PC-9 (cell line): Measurements from ENCODE around the gene SDCCAG8. TPM values are rescaled to one million over a fixed set of nuclear protein-coding genes. Genes with fewer than 3 reads are reported as not detected.

Experiments used
- BruUV-seq: library from RNA; stranded (reverse); fragments of 400-500 nt; replicated peaks from 2 replicates; lab custom pipeline; 2021; lab: Mats Ljungman, UMichigan
- CTCF ChIA-PET: fragments of 300-600 bp; sonication (Branson Sonifier 250); formaldehyde crosslinking; loops from one replicate; lab custom pipeline; 2022; ENCODE audit warnings: antibody characterized with exemption; lab: Charles Lee
- POLR2A ChIA-PET: fragments of 300-600 bp; sonication (Branson Sonifier 250); formaldehyde crosslinking; loops from one replicate; lab custom pipeline; 2022; ENCODE audit warnings: antibody characterized with exemption; ENCODE audit not compliant: unreplicated experiment; lab: Charles Lee
- DNase-seq, 2 experiments: peaks; one replicate each; pipeline versions ENCODE4 v3.0.0 to v3.0.0-alpha.2; 2015 to 2022; ENCODE audit warnings: mixed read lengths in 1 of 2
- H2AFZ ChIP-seq: fragments of 200-600 bp; sonication (generic); 2 replicates; pipeline ENCODE4 v1.8.1; 2017; ENCODE audit warnings: antibody characterized with exemption
- H3F3A ChIP-seq: fragments of 200-600 bp; sonication (generic); 2 replicates; pipeline ENCODE4 v1.8.1; 2017; ENCODE audit warnings: antibody characterized with exemption, mild to moderate bottlenecking, low read depth; ENCODE audit not compliant: insufficient read depth
- H3K27ac ChIP-seq: fragments of 200-600 bp; sonication (generic); 2 replicates; pipeline ENCODE4 v1.6.1; 2016; ENCODE audit warnings: mixed run types
- H3K27me3 ChIP-seq: fragments of 200-600 bp; sonication (generic); 2 replicates; pipeline ENCODE4 v1.6.1; 2016; ENCODE audit warnings: low read depth, mixed run types; ENCODE audit not compliant: insufficient read depth
- H3K36me3 ChIP-seq: fragments of 200-600 bp; sonication (generic); 2 replicates; pipeline ENCODE4 v1.6.1; 2016; ENCODE audit warnings: low read depth, mixed run types
- H3K4me1 ChIP-seq: fragments of 200-600 bp; sonication (generic); replicated peaks from 2 replicates; pipeline ENCODE4 v1.6.1; 2016; ENCODE audit warnings: mixed run types; ENCODE audit not compliant: insufficient read depth
- H3K4me2 ChIP-seq: fragments of 200-600 bp; sonication (generic); 2 replicates; pipeline ENCODE4 v1.6.1; 2017; ENCODE audit warnings: mixed run types
- H3K4me3 ChIP-seq: fragments of 200-600 bp; sonication (generic); 2 replicates; pipeline ENCODE4 v1.6.1; 2016; ENCODE audit warnings: mixed run types
- H3K79me2 ChIP-seq: fragments of 200-600 bp; sonication (generic); 2 replicates; pipeline ENCODE4 v1.6.1; 2017; ENCODE audit warnings: low read depth, mixed run types
- H3K9me2 ChIP-seq: fragments of 200-600 bp; sonication (generic); 2 replicates; pipeline ENCODE4 v1.8.1; 2017; ENCODE audit warnings: mild to moderate bottlenecking; ENCODE audit not compliant: insufficient read depth
- H3K9me3 ChIP-seq: fragments of 200-600 bp; sonication (generic); 2 replicates; pipeline ENCODE4 v1.8.1; 2016; ENCODE audit warnings: low read depth; ENCODE audit not compliant: insufficient read depth
- H4K20me1 ChIP-seq: fragments of 200-600 bp; sonication (generic); 2 replicates; pipeline ENCODE4 v1.8.1; 2017; ENCODE audit not compliant: insufficient read depth
- EZH2 ChIP-seq: fragments of 200-600 bp; sonication (generic); IDR thresholded peaks from 2 replicates; pipeline ENCODE4 v1.8.0; 2017; ENCODE audit warnings: antibody characterized with exemption, low read depth
- intact Hi-C: fragments of 100-400 bp; cut with micrococcal nuclease; formaldehyde crosslinking; loops from one replicate; pipeline ENCODE4 v1.10.0; 2022; ENCODE audit not compliant: unreplicated experiment
- total RNA-seq: library from RNA; stranded (reverse); gene quantifications from 2 replicates; pipeline ENCODE4 v1.2.3, GENCODE V29; 2021
- TF ChIP-seq, protein P1 (sequence below): fragments of 200-600 bp; sonication (generic); conservative IDR thresholded peaks from 2 replicates; pipeline ENCODE4 v1.6.1; 2017; ENCODE audit warnings: mixed run types, antibody characterized with exemption, mild to moderate bottlenecking, moderate library complexity

The SDCCAG8 gene
- total RNA-seq, 1 experiment from 2014 or later: 22.7 TPM

GRCh38 chr1:243346468-243346867 is 90.6 kb downstream of the SDCCAG8 start:
- TF ChIP-seq EZH2: no peak
- TF ChIP-seq, protein P1, sequence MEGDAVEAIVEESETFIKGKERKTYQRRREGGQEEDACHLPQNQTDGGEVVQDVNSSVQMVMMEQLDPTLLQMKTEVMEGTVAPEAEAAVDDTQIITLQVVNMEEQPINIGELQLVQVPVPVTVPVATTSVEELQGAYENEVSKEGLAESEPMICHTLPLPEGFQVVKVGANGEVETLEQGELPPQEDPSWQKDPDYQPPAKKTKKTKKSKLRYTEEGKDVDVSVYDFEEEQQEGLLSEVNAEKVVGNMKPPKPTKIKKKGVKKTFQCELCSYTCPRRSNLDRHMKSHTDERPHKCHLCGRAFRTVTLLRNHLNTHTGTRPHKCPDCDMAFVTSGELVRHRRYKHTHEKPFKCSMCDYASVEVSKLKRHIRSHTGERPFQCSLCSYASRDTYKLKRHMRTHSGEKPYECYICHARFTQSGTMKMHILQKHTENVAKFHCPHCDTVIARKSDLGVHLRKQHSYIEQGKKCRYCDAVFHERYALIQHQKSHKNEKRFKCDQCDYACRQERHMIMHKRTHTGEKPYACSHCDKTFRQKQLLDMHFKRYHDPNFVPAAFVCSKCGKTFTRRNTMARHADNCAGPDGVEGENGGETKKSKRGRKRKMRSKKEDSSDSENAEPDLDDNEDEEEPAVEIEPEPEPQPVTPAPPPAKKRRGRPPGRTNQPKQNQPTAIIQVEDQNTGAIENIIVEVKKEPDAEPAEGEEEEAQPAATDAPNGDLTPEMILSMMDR: no peak
- Histone ChIP-seq H3F3A (peaks cover 6% of the 10 kb centered on the region), H3K4me1 (no peaks in the 10 kb centered on the region), H3K9me3 (no peaks in the 10 kb centered on the region), H3K27me3 (no peaks in the 10 kb centered on the region), H3K27ac (no peak overlapping the region), H3K9me2 (no peaks in the 10 kb centered on the region), H3K79me2 (no peaks in the 10 kb centered on the region), H4K20me1 (no peaks in the 10 kb centered on the region), H3K4me2 (no peak overlapping the region), H3K4me3 (no peak overlapping the region), H3K36me3 (peaks cover 8% of the 10 kb centered on the region; the same call in 1 of the 2 replicates), H2AFZ (no peak overlapping the region)
- DNase-seq: no peak
- POLR2A ChIA-PET: no interaction called here
- intact Hi-C loops: loop anchor here (10.0 kb wide), 3 partner anchors 368 to 608 kb away; no protein-coding TSS in a partner anchor
- CTCF ChIA-PET: no interaction called here
- BruUV-seq: no TSS peak

DNA sequence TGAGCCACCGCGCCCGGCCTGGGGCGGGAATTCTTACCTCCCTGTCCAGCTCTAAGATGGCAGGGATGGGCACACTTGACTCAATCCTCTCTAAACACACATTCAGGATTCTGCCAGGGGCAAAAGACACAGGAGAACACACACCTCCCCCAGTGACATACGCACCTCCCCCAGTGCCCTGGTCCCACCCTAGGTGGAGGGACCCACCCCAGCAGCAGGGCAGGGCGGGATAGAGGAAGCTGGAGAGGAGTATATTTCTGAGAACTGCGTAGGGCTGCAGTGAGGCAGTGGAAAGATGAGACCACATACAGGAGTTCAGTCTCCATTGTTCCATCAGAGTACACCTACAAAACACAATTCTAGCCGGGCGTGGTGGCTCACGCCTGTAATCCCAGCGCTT is 92.5 kb downstream of the SDCCAG8 start:
- Histone ChIP-seq H3K9me3 (no peaks in the 10 kb centered on the region), H3K9me2 (no peaks in the 10 kb centered on the region), H3K79me2 (no peaks in the 10 kb centered on the region), H3K27ac (no peak overlapping the region), H3K4me2 (no peak overlapping the region), H3F3A (peaks cover 6% of the 10 kb centered on the region), H3K4me1 (no peaks in the 10 kb centered on the region), H3K4me3 (no peak overlapping the region), H2AFZ (no peak overlapping the region), H3K36me3 (peaks cover 8% of the 10 kb centered on the region; the same call in 1 of the 2 replicates), H3K27me3 (no peaks in the 10 kb centered on the region), H4K20me1 (no peaks in the 10 kb centered on the region)
- no peak for DNase-seq
- no peak for TF ChIP-seq EZH2
- TF ChIP-seq, protein P1: no peak
- intact Hi-C loops: loop anchor here (10.0 kb wide), 3 partner anchors 366 to 606 kb away; no protein-coding TSS in a partner anchor
- CTCF ChIA-PET: interaction anchor here (0.7 kb wide), 1 partner anchor 231 kb away, joined by 8 read pairs; no protein-coding TSS in a partner anchor
- POLR2A ChIA-PET: no interaction called here
- BruUV-seq: no TSS peak

DNA sequence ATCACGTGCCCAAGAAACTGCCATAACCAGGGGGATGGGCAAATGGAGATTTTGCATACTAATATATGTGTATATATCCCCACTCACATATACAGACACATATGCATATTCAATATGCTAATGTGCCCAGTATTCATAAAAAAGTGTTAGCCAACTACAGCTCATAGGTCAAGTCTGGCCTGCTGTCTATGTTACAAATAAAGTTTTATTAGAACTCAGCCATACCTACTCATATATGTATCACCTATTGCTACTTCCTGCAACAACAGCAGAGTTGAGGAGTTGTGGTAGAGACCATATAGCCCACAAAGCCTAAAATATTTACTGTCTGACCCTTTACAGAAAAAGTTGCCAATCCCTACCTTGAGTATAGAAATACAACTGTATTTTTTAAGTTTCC is 93.3 kb downstream of the SDCCAG8 start:
- H3K4me3 ChIP-seq: no peak overlapping the region
- H3F3A ChIP-seq: no peaks in the 10 kb centered on the region
- no peaks in the 10 kb centered on the region for H3K4me1 ChIP-seq
- TF ChIP-seq, protein P1: no peak
- TF ChIP-seq EZH2: no peak
- no peak overlapping the region for H3K27ac ChIP-seq
- H3K9me2 ChIP-seq: no peaks in the 10 kb centered on the region
- peaks cover 7% of the 10 kb centered on the region; the same call in 1 of the 2 replicates for H3K36me3 ChIP-seq
- no peak overlapping the region for H2AFZ ChIP-seq
- H3K4me2 ChIP-seq: no peak overlapping the region
- H3K9me3 ChIP-seq: no peaks in the 10 kb centered on the region
- H3K79me2 ChIP-seq: no peaks in the 10 kb centered on the region
- ChIA-PET CTCF (interaction anchor here (0.7 kb wide), 1 partner anchor 231 kb away, joined by 8 read pairs; no protein-coding TSS in a partner anchor), POLR2A (no interaction called here)
- intact Hi-C loops: loop anchor here (10.0 kb wide), 3 partner anchors 366 to 606 kb away; no protein-coding TSS in a partner anchor
- no TSS peak for BruUV-seq
- no peaks in the 10 kb centered on the region for H4K20me1 ChIP-seq
- DNase-seq: no peak
- no peaks in the 10 kb centered on the region for H3K27me3 ChIP-seq
